ENCODE results near the gene AKAP6. TPM values are rescaled to one million over a fixed set of nuclear protein-coding genes. Genes with fewer than 3 reads are reported as not detected.

AKAP6 gene
- total RNA-seq, 1 donor from 2014 or later: 0.20 TPM

DNA sequence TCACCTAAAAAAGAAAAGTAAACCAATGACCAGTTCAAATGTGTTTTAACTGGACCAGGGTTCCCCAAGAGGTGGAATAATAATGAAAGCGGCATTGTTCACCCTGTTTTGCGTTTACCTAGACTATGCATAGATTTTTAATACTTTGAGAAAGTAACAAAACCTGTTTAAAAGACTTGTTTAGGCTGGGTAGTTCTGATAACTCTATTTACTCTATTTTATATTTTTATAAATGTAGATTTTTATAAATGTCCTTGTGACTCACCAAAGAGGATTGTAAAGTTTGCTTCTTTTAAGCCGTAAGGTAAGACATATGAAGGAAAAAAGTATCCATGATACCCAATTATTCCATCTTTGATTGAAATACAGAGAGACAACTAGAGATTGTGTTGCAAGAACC lies 321.6 kb downstream of the AKAP6 start:
- no peak for DNase-seq (ENCODE audit: low read depth in 2 of 2)

DNA sequence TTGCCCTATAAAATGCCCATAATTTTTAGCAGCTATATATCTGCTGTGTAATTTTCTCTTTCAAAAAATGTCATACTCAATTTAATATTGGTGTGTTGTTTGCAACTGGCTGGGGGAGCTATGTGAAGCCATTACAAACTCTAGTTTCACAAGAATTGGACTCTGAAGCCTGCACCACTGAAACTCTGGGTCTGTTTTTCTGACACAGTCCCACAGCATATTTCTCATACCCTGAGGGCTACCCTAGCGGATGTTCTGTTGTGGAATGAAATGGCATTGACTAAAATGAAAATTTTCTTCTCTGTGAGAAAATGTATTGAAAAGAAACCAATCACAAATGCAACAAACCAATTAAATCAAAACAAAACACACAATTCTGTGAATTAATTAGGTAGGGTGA lies 325.0 kb downstream of the AKAP6 start:
- no peak for DNase-seq (ENCODE audit: low read depth in 2 of 2)

DNA sequence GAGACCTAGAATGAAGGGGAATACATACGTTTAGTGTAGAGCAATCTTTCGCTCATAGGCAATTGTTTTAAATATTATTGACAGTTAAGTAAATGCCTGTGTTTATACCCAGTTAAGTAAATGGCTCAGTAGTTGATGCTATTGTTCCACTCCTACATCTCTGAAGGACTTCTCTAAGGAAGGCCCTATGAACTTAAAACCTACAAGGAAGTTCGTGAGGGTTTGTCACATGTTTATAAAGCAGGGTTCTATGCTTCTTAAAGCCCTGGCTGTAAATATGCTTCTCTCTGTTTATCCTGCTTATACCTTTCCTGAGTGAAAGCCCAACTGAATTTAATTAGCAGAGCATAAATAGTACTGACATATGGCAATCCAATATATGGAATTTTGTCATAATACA lies 327.5 kb downstream of the AKAP6 start:
- DNase-seq (ENCODE audit: low read depth in 2 of 2): no peak

DNA sequence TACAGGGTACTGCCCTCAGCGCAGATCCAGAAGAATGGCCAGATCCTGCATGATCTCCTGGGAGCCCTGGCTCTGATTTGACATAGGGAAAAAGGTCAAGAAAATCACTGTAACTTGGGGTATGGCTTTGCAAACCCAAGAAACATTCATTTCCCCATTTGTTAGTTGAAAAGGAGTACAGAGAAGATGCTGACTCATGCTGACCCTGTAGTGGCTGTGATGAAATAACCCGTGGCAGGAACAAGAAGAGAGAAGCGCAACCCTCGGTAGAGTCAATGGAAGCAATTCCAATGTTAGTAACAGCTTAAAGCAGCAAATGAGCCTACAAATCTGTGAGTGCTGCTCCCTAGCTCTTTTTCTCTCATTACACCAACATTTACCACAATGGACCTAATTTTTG lies 328.0 kb downstream of the AKAP6 start:
- DNase-seq (ENCODE audit: low read depth in 2 of 2): peak in 1 of 2 donors; percentile 2

DNA sequence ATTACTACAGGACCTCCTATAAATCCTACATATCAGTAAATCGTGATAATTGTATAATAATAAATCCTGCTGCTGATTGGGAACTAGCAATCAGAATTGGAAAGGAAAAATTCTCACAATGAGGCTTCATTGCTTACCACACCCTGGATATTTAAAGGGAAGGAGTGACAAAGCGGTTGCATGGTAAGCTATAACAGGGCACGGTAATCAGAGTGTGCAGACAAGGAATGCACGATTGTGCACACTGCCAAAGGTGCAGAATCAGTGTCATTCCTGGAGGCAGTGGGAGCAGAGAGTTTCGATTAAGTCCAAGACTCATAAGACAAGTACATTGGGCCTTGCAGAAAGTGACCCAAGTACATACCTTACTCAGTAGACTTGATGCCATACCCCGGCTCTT lies 332.1 kb downstream of the AKAP6 start:
- DNase-seq (ENCODE audit: low read depth in 2 of 2): no peak

DNA sequence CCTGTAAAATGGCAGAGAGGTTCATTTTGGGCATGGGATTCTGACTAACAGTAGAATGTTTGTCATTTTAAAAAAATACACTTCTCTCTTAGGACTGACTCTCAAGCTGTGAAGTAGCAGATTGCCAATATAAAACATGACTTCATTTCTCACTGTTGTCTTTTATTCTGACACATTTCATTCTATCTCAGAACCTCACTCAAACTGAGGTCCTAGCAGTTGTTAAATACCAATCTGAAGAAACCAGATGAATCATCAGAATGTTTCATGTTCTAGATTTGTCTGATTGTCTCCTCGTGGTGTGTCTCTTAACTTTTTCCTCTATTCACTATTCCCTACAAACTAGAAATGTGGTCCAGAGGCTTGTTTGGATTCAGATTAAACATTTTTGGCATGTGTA lies 333.1 kb downstream of the AKAP6 start:
- no peak for DNase-seq (ENCODE audit: low read depth in 2 of 2)

DNA sequence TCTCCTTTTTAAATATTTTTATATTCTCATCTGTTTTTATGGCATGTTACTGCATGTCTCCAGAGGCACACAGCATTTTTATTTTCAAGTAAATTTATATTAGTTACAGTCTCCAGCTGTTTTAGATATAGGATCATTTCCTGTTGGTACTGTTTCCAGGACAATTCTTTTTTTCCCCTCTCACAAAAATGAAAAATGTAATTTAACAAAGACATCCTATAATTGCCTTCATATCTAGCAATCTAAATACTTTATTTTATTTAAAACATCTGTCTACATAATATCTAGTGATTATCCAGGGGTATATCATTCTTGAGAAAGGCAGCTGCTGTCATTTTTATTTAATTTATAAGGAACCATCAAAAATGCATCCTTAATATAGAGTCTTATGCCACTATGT lies 337.2 kb downstream of the AKAP6 start:
- no peak for DNase-seq (ENCODE audit: low read depth in 2 of 2)

DNA sequence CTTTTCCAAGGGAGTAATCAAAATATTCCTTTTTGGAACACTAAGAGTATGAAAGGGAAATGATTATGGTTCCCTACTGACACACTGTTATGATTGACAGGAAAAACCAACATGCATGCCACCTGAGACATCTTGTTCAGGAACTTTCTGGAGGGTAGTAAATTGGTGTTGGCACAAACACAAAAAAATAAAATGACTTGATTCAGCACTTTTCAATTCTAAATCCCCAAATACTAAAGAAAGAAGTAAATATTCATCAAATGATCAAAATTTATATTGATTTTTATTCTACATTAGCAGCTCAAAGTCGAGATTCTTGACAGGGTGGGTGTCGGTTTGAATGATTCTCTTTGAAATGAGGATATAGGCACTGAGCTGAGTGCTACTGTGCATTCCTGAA lies 338.2 kb downstream of the AKAP6 start:
- no peak for DNase-seq (ENCODE audit: low read depth in 2 of 2)

DNA sequence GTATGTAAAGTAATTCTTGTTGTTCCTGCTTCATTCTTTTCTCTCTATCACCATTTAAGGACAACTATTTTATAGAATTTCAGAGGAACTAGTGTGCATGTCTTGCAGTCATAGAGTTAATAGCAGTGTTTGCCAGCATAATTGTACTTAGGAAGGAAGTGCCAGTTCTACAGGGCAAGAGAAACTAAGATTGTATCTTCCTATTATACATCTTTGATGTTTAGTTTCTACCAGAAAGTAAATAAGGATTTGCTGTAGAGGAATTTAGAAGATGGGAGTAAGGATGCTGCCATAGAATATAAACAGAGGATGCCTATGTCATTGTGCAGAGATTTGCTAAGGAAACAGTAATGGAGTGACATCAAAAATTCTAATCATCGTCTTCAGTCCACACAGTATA lies 338.7 kb downstream of the AKAP6 start:
- no peak for DNase-seq (ENCODE audit: low read depth in 2 of 2)

DNA sequence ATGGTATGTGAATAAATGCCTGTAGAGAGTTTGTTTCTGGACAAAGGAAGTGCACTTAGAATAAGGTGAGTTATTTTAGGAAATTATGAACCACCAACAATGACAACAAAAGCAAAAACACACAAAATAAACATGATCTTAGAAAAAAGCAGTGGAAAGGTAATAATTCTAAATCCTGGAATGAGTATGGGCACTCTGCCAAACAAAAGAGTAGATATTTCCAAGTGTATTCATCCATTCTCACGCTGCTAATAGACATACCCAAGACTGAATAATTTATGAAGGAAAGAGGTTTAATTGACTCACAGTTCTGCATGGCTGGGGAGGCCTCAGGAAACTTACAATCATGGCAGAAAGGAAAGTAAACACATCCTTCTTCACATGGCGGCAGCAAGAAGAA lies 340.3 kb downstream of the AKAP6 start:
- DNase-seq (ENCODE audit: low read depth in 2 of 2): peak in 1 of 2 donors; percentile 25

DNA sequence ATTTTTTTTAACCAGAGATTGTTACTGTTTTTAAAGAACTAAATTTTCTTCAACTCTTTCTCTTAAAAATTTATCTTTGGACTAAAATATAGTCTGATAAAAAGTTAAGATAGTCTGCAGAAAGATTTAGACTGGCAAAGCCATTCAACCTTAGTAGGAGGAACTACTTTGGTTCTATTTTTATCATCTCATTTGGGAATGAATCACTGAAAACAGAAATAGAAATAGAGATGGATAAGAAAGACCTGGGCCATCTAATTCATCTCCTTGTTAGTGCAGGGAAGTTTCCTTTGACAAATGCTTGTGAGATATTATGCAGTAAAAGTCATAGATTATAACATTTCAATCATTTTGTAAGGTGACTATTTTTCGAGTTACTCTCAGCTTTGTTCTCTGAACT lies 346.3 kb downstream of the AKAP6 start:
- no peak for DNase-seq (ENCODE audit: low read depth in 2 of 2)

DNA sequence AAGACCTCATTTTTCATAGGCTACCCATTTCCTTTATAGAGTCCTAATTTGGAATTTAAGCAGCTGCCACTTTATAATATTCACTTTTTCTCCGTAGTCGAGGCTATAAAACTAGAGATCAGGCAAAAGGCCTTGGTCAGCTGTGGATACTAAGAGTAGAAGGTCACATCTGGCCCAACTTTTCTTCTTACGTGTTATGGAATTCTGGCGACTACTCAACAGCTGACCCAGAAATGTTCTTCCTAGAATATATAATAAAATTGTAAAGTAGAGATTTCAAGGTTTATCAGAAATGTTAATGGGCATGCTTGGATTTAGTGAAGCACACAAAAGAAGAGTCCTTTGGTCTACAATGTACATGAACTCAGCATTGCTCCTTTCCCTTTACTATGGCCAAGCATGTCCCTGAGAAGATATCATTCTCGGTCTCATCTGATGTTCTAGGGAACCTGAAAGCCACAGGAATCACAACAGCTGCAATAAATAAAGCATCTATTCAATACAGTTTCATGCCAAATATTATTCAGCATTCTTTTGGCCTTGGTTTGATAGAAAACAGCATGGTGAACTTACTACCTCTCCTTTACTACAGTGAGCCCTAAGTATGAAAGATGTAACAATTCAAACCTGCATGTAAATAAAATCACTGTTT lies 348.2 kb downstream of the AKAP6 start:
- no peak for DNase-seq (ENCODE audit: low read depth in 2 of 2)

DNA sequence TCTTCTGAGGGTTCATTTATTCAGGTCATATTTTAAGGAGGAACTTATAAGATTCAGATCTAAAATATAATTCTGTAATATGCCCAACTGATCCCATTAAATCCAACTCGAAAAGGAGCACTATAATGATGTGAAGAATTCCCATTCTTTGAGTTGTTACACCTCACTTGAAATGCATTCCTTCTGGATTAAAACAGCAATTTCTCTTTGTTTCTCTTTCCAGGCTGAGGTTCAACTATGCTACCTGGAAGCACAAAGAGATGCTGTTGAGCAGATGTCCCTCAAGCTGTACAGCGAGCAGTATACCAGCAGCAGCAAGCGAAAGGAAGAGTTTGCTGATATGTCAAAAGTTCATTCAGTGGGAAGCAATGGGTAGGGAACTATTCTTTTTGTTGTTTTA lies 349.0 kb downstream of the AKAP6 start:
- DNase-seq (ENCODE audit: low read depth in 2 of 2): no peak

DNA sequence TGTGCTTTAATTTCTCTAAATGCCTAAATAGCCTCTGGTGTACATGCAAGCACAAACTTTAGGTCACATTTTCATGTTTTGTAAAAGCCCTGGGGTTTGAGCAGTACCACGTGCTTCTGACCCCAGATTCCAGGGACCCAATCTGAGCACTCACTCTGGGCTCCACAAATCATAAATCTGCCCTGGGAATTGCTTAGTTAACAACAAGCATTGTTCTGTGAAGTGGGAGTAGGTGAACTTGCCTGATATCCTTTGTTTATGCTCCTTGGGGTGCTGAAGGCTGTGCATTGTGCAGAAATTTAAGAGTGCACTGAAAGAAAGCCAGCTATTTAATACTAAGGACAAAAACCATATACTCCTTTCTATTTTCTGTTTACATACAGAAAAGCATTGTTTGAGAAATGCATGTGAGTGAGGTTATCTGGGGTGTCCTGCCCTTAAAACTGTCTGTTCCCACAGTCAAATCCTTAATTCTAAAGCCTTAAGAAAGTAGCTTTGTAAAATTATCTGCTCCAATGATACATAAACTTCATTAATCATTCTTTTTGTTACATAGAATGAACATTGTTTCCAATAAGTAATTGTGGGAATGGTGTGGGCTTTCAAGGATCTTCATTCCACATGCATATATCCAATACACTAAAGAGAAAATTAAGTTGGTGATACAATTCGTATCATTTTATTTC lies 351.0 kb downstream of the AKAP6 start:
- no peak for DNase-seq (ENCODE audit: low read depth in 2 of 2)

DNA sequence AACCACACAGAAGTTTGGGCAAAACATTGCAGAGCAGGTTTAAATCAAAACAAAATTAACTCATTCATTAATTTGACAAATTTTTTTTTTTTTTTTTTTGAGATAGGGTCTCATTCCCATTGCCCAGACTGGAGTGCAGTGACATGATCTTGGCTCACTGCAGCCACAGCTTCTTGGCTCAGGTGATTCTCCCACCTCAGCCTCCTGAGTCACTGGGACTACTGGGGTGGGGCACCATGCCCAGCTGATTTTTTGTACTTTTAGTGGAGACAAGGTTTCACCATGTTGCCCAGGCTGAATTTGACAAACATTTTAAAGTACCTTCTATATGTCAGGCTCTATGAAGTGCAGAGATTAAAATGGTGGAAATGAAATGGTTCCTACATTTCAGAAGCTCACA lies 352.5 kb downstream of the AKAP6 start:
- no peak for DNase-seq (ENCODE audit: low read depth in 2 of 2)

DNA sequence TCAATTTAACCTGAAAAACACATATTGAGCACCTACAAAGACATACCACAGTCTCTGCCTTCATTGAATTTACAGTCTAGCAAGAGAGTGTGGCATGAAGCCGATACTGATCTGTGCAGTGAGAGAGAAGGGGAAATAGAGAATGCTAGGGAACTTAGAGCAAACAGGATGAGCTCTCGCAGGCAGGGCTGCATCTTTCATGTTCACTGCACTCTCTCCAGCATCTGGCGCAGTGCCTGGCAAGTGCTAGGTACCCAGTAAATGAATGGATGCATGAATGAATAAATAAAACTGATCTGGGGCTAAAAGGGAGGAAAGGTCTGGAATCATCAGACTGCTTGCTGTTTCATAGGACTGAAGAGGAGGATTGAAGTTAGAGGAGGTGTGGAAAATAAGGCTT lies 353.1 kb downstream of the AKAP6 start:
- DNase-seq (ENCODE audit: low read depth in 2 of 2): no peak

DNA sequence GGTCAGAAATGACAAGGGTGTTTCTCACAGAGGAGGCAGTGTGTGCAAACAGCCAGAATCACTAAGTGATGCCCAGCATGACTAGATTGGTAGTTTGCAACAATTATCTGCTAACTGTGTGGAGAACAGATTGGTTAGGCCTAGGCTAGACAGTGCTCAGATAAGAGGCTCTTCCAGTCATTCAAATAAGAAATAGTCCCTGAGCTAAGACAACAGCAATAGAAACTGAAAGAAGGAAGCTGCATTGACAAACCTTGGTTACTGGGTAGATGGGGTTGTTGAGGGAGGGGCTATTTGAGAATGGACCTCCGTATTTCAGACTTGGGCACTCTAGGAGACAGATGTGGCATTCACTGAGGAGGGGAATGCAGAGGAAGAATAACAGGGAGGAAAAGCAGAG lies 354.6 kb downstream of the AKAP6 start:
- no peak for DNase-seq (ENCODE audit: low read depth in 2 of 2)

DNA sequence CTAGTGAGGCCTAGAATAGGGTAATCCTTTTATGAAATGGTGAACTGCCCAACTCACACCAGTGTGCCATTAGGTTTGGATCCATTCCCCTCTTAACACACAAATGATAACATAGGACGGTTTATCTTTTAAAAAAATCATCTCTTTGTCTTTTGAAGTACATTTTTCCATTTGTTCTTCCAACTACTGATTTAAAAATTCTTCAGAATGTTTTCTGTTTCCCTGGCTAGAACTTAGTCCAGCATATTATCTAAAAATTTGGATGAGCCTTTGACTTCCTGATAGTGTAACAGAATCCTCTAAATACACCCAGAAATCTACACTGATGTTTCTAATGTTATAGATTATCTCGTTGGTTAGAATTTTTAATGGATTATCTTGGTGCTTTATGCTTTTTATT lies 359.8 kb downstream of the AKAP6 start:
- no peak for DNase-seq (ENCODE audit: low read depth in 2 of 2)

DNA sequence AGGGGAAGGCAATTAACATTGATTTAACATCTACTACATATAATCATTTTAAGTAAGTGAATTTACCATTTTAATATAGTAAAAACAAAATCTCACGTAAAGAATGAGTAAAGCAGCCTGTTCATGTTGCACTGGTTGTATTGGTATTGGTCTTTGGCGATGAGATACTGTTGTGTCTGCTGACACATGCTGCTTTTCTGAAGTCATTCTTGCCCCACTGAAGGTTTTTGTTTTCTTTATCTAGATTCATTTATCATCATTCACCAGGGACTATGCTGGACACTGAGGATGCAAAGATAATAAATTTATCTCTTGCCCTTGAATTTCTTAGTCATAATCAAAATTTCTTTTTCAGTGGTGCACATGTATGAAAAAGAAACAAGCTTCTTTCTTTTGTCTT lies 363.3 kb downstream of the AKAP6 start:
- DNase-seq (ENCODE audit: low read depth in 2 of 2): no peak

DNA sequence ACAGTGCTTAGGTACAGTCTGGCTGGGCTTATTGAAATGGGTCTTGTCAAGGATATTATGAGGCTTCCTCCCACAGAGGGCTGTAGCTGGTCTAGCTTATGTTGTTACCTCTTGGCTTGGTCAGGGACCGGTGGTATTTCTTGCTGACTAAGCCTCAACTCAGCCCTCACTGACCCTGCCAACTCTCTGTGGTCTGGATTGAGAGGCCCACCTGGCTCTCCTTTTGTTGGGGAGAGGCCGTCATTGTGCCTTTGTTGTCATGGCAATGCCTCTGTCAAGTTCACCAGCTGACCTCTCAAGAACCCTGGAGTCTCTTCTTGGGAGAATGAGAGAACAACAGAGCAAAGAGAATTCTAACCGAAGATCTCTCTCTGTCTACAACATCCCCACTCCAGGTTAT lies 364.0 kb downstream of the AKAP6 start:
- no peak for DNase-seq (ENCODE audit: low read depth in 2 of 2)

DNA sequence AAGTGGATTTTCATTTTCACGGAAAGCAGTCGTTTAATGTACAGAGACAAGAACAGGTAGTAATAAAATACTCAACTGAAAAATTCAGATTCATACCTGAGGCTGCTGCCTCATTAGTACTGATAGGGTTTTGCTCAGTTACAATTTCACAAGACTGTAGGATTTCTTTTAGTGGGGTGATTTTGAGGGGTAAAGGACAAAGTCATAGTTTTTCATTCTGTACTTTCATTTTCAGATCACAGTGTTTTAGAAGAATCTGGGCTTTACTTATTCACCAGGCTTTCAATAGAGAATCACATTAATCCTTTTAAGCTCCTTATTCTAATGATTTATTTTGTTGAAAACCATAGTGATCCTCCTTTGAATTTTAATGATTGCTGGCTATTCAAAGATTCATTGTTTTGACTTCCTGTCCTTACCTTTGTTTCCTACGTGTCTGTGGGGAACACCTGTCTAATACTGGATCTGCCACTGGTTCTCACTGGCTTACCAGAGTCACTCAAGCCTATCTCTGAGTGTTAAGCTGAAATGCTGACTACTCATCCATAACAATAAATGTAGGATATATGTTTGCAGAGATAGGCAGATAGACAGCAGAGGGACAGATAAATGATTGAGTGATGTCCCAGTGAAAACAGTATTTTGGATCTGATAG lies 365.8 kb downstream of the AKAP6 start:
- no peak for DNase-seq (ENCODE audit: low read depth in 2 of 2)

DNA sequence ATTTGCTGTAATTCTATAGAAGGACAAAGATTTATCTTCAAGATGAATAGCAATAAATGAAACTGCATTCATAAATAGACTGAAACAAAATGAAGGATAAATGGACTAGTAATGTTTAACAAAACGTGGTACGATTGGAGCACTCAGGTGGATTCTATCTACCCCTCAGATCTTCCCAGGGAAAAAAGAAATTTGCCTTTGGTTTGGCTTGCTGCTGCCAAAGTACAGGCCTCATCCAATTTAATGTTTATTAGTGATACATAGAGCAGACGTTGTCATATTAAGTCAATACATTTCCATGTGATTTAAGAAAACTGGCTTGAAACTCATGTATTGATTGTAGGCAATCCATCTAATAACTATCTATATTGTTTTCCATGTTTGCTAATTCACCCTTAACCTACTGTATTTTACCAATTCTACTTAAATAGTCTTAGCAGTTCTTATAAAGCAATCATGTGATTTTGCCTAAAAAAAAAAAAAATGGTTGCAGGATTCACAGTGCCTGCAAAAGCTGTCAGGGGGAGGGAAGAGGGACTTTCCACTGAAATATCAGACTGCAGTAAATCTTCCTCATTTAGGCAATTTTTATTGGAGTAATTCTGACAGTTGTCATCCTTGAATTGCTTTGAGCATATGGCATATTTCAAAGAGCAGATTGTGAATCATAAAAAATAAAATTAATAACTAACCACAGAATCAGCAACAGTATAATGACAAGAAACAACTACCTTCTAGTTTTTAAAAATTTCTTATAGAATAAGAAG lies 367.4 kb downstream of the AKAP6 start:
- DNase-seq (ENCODE audit: low read depth in 2 of 2): no peak

Data from lung microvascular endothelial cell (primary cell).